Colonic mucosa (tissue), 4 donors: ENCODE results near the gene ARL6IP6. TPM values are rescaled to one million over a fixed set of nuclear protein-coding genes. Genes with fewer than 3 reads are reported as not detected.

ENCODE experiments used
- DNase-seq: peaks from one replicate; pipeline ENCODE4 v3.0.0-alpha.2; 2020
- H3K27ac ChIP-seq: fragments of 200-600 bp; one replicate; pipeline ENCODE4 v1.8.0; 2021
- H3K27me3 ChIP-seq: fragments of 200-600 bp; one replicate; pipeline ENCODE4 v1.8.0; 2021
- H3K36me3 ChIP-seq: fragments of 200-600 bp; one replicate; pipeline ENCODE4 v1.8.0; 2021
- H3K4me1 ChIP-seq: fragments of 200-600 bp; one replicate; pipeline ENCODE4 v1.8.0; 2021; ENCODE audit warnings: mild to moderate bottlenecking
- H3K4me3 ChIP-seq: fragments of 200-600 bp; one replicate; pipeline ENCODE4 v1.8.0; 2021
- H3K9ac ChIP-seq, 2 donors: one replicate each; pipeline ENCODE4 v1.7.0; 2013; ENCODE audit warnings: control low read depth in 2 of 2, low read depth in 2 of 2, low read length in 2 of 2
- H3K9me3 ChIP-seq: fragments of 200-600 bp; one replicate; pipeline ENCODE4 v1.8.0; 2021
- intact Hi-C: fragments of 100-400 bp; cut with DNase I; formaldehyde crosslinking; loops from one replicate; pipeline ENCODE4 v1.14.1; 2022
- total RNA-seq, 2 donors: library from RNA; stranded (reverse); fragmentation: NEBNext Ultra II Directional in 1 of 2; extraction: Animal tissue kit (Norgen Biotek cat#: 25700) in 1 of 2; gene quantifications; one replicate each; pipeline ENCODE4 v1.2.1, GENCODE V29; 2021
- TF ChIP-seq, protein P1 (sequence below): fragments of 200-600 bp; IDR thresholded peaks from one replicate; pipeline ENCODE4 v1.8.0; 2022; ENCODE audit warnings: antibody characterized with exemption, mild to moderate bottlenecking
- donor health status: healthy.
- donor health status: DM: no; HTN: no; CAD: no.
- donor health status: DM: no; HTN: no; CAD: no.

Gene ARL6IP6
- total RNA-seq, 2 donors from 2014 or later: 15.5 to 21.2 TPM

DNA sequence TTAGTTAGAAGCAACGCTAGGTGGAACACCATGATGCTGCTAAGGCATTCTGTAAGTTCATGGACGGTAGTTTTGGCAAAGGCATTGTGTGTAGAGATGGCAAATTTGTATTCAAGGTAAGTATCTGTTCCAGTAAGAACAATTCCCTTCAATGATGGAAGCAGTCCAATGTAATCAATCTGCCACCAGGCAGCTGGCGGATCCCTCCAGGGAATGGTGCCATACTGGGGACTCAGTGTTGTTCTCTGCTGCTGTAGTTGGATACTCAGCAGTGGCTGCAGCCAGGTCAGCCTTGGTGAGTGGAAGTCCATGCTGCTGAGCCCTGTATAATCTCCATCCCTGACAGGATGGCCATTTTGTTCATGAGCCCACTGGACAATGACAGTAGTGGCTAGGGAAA lies 62.8 kb downstream of the ARL6IP6 start:
- H3K27me3 ChIP-seq: no peaks in the 10 kb centered on the region
- no peaks in the 10 kb centered on the region for H3K36me3 ChIP-seq
- no peak overlapping the region for H3K9ac ChIP-seq
- no peak overlapping the region for H3K27ac ChIP-seq
- intact Hi-C loops: no loop called here
- H3K4me3 ChIP-seq: no peak overlapping the region
- TF ChIP-seq, protein P1, sequence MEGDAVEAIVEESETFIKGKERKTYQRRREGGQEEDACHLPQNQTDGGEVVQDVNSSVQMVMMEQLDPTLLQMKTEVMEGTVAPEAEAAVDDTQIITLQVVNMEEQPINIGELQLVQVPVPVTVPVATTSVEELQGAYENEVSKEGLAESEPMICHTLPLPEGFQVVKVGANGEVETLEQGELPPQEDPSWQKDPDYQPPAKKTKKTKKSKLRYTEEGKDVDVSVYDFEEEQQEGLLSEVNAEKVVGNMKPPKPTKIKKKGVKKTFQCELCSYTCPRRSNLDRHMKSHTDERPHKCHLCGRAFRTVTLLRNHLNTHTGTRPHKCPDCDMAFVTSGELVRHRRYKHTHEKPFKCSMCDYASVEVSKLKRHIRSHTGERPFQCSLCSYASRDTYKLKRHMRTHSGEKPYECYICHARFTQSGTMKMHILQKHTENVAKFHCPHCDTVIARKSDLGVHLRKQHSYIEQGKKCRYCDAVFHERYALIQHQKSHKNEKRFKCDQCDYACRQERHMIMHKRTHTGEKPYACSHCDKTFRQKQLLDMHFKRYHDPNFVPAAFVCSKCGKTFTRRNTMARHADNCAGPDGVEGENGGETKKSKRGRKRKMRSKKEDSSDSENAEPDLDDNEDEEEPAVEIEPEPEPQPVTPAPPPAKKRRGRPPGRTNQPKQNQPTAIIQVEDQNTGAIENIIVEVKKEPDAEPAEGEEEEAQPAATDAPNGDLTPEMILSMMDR: no peak
- H3K9me3 ChIP-seq: no peaks in the 10 kb centered on the region
- H3K4me1 ChIP-seq: no peaks in the 10 kb centered on the region
- no peak for DNase-seq

DNA sequence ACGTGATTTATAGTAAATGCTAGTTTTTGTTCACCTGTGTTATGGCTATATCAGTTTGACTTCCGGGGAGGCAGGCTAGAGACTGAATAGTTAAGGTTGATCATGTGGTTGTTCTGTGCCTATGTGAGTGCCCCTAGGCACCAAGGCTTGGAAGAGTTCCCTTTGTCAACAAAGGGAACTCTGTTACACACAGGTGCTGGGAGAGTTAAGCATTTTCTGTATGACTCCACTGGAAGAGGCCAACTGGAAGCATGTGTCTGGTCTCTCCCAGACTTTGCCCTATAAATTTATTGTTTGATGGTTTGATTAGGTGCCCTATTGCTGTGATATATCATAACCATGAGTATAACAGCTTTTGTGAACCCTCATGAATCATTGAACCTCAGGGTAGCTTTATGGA lies 63.8 kb downstream of the ARL6IP6 start:
- no peak overlapping the region for H3K27ac ChIP-seq
- no peak overlapping the region for H3K9ac ChIP-seq
- H3K36me3 ChIP-seq: no peaks in the 10 kb centered on the region
- no peak for DNase-seq
- TF ChIP-seq, protein P1: no peak
- H3K9me3 ChIP-seq: no peaks in the 10 kb centered on the region
- H3K27me3 ChIP-seq: no peaks in the 10 kb centered on the region
- intact Hi-C loops: no loop called here
- no peak overlapping the region for H3K4me3 ChIP-seq
- H3K4me1 ChIP-seq: no peaks in the 10 kb centered on the region

DNA sequence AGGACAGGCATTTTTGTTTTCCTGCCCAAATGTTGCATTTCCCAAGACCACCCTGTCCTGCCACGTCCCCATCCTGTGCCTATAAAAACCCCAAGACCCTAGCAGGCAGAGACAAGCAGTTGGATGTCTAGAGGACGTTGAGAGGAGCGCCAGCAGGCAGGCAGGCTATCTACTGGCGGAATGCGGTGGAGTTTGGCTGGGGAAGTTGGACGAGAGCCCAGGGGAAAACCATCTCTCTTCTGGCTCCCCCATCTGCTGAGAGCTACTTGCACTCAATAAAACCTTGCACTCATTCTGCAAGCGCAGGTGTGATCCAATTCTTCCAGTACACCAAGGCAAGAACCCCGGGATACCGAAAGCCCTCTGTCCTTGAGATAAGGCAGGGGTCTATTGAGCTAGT lies 72.5 kb downstream of the ARL6IP6 start:
- no peak for DNase-seq
- no peaks in the 10 kb centered on the region for H3K4me1 ChIP-seq
- H3K36me3 ChIP-seq: no peaks in the 10 kb centered on the region
- TF ChIP-seq, protein P1: no peak
- H3K9ac ChIP-seq: no peak overlapping the region
- no peak overlapping the region for H3K27ac ChIP-seq
- no peak overlapping the region for H3K4me3 ChIP-seq
- H3K9me3 ChIP-seq: no peaks in the 10 kb centered on the region
- no peaks in the 10 kb centered on the region for H3K27me3 ChIP-seq
- intact Hi-C loops: no loop called here

DNA sequence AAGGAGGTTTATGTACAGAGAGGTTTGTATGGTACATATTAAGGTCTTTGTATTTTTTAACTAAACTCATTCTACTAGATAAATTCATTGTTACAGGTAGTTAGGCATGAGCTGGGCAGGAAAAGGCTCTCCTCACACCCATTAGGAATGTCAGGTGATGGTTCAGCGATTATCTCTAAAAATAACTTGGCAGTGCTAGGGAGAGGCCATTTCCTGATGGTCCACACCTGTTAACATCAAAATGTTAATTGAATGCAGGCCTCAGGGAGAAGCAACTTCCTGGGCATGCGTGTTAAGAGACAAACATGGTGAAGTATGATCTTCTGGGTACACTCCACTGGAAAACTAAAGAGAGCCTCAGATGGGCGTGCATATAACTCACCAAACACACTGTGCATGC lies 73.6 kb downstream of the ARL6IP6 start:
- H3K4me1 ChIP-seq: no peaks in the 10 kb centered on the region
- H3K36me3 ChIP-seq: no peaks in the 10 kb centered on the region
- H3K27ac ChIP-seq: no peak overlapping the region
- TF ChIP-seq, protein P1: no peak
- H3K27me3 ChIP-seq: no peaks in the 10 kb centered on the region
- H3K4me3 ChIP-seq: no peak overlapping the region
- H3K9me3 ChIP-seq: no peaks in the 10 kb centered on the region
- intact Hi-C loops: no loop called here
- H3K9ac ChIP-seq: no peak overlapping the region
- DNase-seq: no peak

DNA sequence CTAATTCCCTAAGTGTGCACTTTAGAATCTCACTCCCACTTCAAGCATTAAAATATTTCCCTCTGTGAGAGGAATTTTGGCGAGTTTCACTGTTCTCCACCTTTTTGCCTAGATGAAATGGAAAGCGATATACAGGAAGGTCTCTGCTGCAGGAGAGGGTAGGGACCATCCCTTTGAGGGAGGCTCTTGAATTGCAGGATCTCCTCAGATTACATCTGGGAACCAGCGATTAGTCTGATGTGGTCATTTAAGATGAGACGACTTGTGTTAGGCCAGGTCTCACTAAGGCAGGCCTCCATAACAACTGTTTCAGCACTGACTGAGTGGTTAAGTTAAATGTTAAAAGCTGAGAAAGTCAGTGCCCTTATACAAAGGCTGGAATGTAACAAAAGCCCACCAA lies 74.6 kb downstream of the ARL6IP6 start:
- intact Hi-C loops: no loop called here

More for the DNA sequence above, 74.6 kb downstream of the ARL6IP6 start:
- H3K27me3 ChIP-seq: no peaks in the 10 kb centered on the region
- TF ChIP-seq, protein P1: no peak
- no peaks in the 10 kb centered on the region for H3K9me3 ChIP-seq
- no peak overlapping the region for H3K4me3 ChIP-seq
- no peak overlapping the region for H3K27ac ChIP-seq
- H3K9ac ChIP-seq: no peak overlapping the region
- no peaks in the 10 kb centered on the region for H3K4me1 ChIP-seq
- no peaks in the 10 kb centered on the region for H3K36me3 ChIP-seq
- DNase-seq: no peak
